HEK293 (cell line): ENCODE measurements around the gene COQ8A.
A peak's percentile ranks its signal among the peaks of the same experiment; 100 is the strongest.

Experiments used
- CTCF ChIA-PET: fragments of 350-600 bp; formaldehyde crosslinking; extraction: SDS; loops from one replicate; lab custom pipeline; 2021; ENCODE audit warnings: antibody characterized with exemption; lab: Yijun Ruan, JAX
- POLR2A ChIA-PET: fragments of 300-600 bp; formaldehyde crosslinking; extraction: SDS; loops from one replicate; lab custom pipeline; 2020; ENCODE audit warnings: antibody characterized with exemption, inconsistent platforms; lab: Yijun Ruan, JAX
- H3K27ac ChIP-seq: fragments of 200-500 bp; sonication (Bioruptor generic); 2 replicates; pipeline ENCODE4 v1.5.1; 2014; ENCODE audit warnings: low read depth, low read length, control low read depth, inconsistent platforms; ENCODE audit errors: extremely low read depth
- H3K36me3 ChIP-seq, 2 experiments: fragments of 200-500 bp in 1 of 2; sonication (Bioruptor generic) in 1 of 2; 1 replicate in 1 of 2; 2 replicates in 1 of 2; pipeline ENCODE4 v1.5.1; 2014 to 2017; ENCODE audit warnings: inconsistent platforms in 2 of 2, low read length in 2 of 2; ENCODE audit not compliant: control insufficient read depth in 2 of 2, insufficient read depth in 1 of 2
- H3K4me1 ChIP-seq: fragments of 200-500 bp; sonication (Bioruptor generic); 2 replicates; pipeline ENCODE4 v1.5.1; 2014; ENCODE audit warnings: mild to moderate bottlenecking, low read length, inconsistent platforms; ENCODE audit not compliant: control insufficient read depth, insufficient read depth
- H3K4me3 ChIP-seq: 2 replicates; pipeline ENCODE4 v1.5.1; 2011; ENCODE audit warnings: low read depth, mild to moderate bottlenecking, control low read depth, low read length, moderate library complexity
- H3K9me3 ChIP-seq: fragments of 200-500 bp; sonication (Bioruptor generic); 2 replicates; pipeline ENCODE4 v1.5.1; 2014; ENCODE audit warnings: low read depth, low read length, inconsistent platforms; ENCODE audit not compliant: control insufficient read depth, insufficient read depth
- GLI2 ChIP-seq: fragments of 450-650 bp; formaldehyde crosslinking; IDR thresholded peaks from 2 replicates; pipeline ENCODE4; 2017; ENCODE audit warnings: missing biosample characterization, missing genetic modification characterization, low read depth, borderline replicate concordance
- GLIS2 ChIP-seq: fragments of 450-650 bp; formaldehyde crosslinking; IDR thresholded peaks from 2 replicates; pipeline ENCODE4 v1.5.1; 2016; ENCODE audit warnings: missing biosample characterization, missing genetic modification characterization
- HOXA7 ChIP-seq: sonication (generic); formaldehyde crosslinking; IDR thresholded peaks from 2 replicates; pipeline ENCODE4 v1.8.1; 2022; ENCODE audit warnings: missing genetic modification reagents, borderline replicate concordance
- OVOL3 ChIP-seq: fragments of 450-650 bp; formaldehyde crosslinking; IDR thresholded peaks from 2 replicates; pipeline ENCODE4 v1.5.1; 2016; ENCODE audit warnings: missing biosample characterization, missing genetic modification characterization
- SCRT2 ChIP-seq: fragments of 450-650 bp; formaldehyde crosslinking; IDR thresholded peaks from 2 replicates; pipeline ENCODE4 v1.5.1; 2016; ENCODE audit warnings: missing biosample characterization, missing genetic modification characterization
- WT1 ChIP-seq: fragments of 450-650 bp; formaldehyde crosslinking; IDR thresholded peaks from 2 replicates; pipeline ENCODE4 v1.5.1; 2016; ENCODE audit warnings: missing biosample characterization, missing genetic modification characterization
- ZBTB17 ChIP-seq: fragments of 450-650 bp; formaldehyde crosslinking; IDR thresholded peaks from 2 replicates; pipeline ENCODE4 v1.5.1; 2016; ENCODE audit warnings: missing biosample characterization, missing genetic modification characterization
- ZFP3 ChIP-seq: fragments of 450-650 bp; formaldehyde crosslinking; IDR thresholded peaks from 2 replicates; pipeline ENCODE4 v1.5.1; 2016; ENCODE audit warnings: low read depth, missing biosample characterization, missing genetic modification characterization
- ZNF157 ChIP-seq: fragments of 450-650 bp; formaldehyde crosslinking; IDR thresholded peaks from 2 replicates; pipeline ENCODE4 v1.5.1; 2016; ENCODE audit warnings: missing biosample characterization, missing genetic modification characterization
- ZNF211 ChIP-seq: fragments of 450-650 bp; formaldehyde crosslinking; IDR thresholded peaks from 2 replicates; pipeline ENCODE4 v1.5.1; 2016; ENCODE audit warnings: low read depth, missing biosample characterization, missing genetic modification characterization
- ZNF23 ChIP-seq: fragments of 450-650 bp; formaldehyde crosslinking; IDR thresholded peaks from 2 replicates; pipeline ENCODE4 v1.5.1; 2016; ENCODE audit warnings: missing biosample characterization, missing genetic modification characterization, borderline replicate concordance
- ZNF302 ChIP-seq: fragments of 450-650 bp; formaldehyde crosslinking; IDR thresholded peaks from 2 replicates; pipeline ENCODE4 v1.5.1; 2016; ENCODE audit warnings: missing biosample characterization, missing genetic modification characterization, low read depth
- ZNF37A ChIP-seq: fragments of 450-650 bp; IDR thresholded peaks from 2 replicates; pipeline ENCODE4 v1.5.1; 2018; ENCODE audit warnings: missing biosample characterization, missing genetic modification characterization
- ZNF416 ChIP-seq: fragments of 450-650 bp; formaldehyde crosslinking; IDR thresholded peaks from 2 replicates; pipeline ENCODE4 v1.5.1; 2016; ENCODE audit warnings: missing biosample characterization, missing genetic modification characterization
- ZNF529 ChIP-seq: fragments of 450-650 bp; formaldehyde crosslinking; IDR thresholded peaks from 2 replicates; pipeline ENCODE4 v1.5.1; 2017; ENCODE audit warnings: missing genetic modification characterization, missing biosample characterization; ENCODE audit not compliant: insufficient replicate concordance
- ZNF558 ChIP-seq: fragments of 450-650 bp; formaldehyde crosslinking; IDR thresholded peaks from 2 replicates; pipeline ENCODE4 v1.5.1; 2016; ENCODE audit warnings: missing biosample characterization, missing genetic modification characterization
- ZNF560 ChIP-seq: fragments of 450-650 bp; formaldehyde crosslinking; IDR thresholded peaks from 2 replicates; pipeline ENCODE4 v1.5.1; 2017; ENCODE audit warnings: missing biosample characterization, missing genetic modification characterization, borderline replicate concordance
- ZNF600 ChIP-seq: fragments of 450-650 bp; formaldehyde crosslinking; IDR thresholded peaks from 2 replicates; pipeline ENCODE4 v1.5.1; 2016; ENCODE audit warnings: missing biosample characterization, missing genetic modification characterization
- ZNF704 ChIP-seq: fragments of 450-650 bp; formaldehyde crosslinking; IDR thresholded peaks from 2 replicates; pipeline ENCODE4 v1.5.1; 2016; ENCODE audit warnings: missing biosample characterization, missing genetic modification characterization
- ZNF792 ChIP-seq: fragments of 450-650 bp; formaldehyde crosslinking; IDR thresholded peaks from 2 replicates; pipeline ENCODE4 v1.5.1; 2016; ENCODE audit warnings: missing biosample characterization, missing genetic modification characterization
- ZSCAN16 ChIP-seq: fragments of 450-650 bp; formaldehyde crosslinking; IDR thresholded peaks from 2 replicates; pipeline ENCODE4 v1.5.1; 2016; ENCODE audit warnings: missing biosample characterization, missing genetic modification characterization
- ZXDB ChIP-seq: fragments of 450-650 bp; formaldehyde crosslinking; IDR thresholded peaks from 2 replicates; pipeline ENCODE4 v1.5.1; 2016; ENCODE audit warnings: missing biosample characterization, missing genetic modification characterization
- TF ChIP-seq, protein P1 (sequence below): fragments of 450-650 bp; formaldehyde crosslinking; IDR thresholded peaks from 2 replicates; pipeline ENCODE4 v1.5.1; 2017; ENCODE audit warnings: missing biosample characterization, missing genetic modification characterization
- TF ChIP-seq, protein P2 (sequence below): fragments of 450-650 bp; formaldehyde crosslinking; IDR thresholded peaks from 2 replicates; pipeline ENCODE4 v1.5.1; 2017; ENCODE audit warnings: missing biosample characterization, mild to moderate bottlenecking, missing genetic modification characterization, moderate library complexity
- TF ChIP-seq, protein P3 (sequence below): fragments of 450-650 bp; formaldehyde crosslinking; IDR thresholded peaks from 2 replicates; pipeline ENCODE4 v1.5.1; 2016; ENCODE audit warnings: missing biosample characterization, missing genetic modification characterization

Gene COQ8A

DNA sequence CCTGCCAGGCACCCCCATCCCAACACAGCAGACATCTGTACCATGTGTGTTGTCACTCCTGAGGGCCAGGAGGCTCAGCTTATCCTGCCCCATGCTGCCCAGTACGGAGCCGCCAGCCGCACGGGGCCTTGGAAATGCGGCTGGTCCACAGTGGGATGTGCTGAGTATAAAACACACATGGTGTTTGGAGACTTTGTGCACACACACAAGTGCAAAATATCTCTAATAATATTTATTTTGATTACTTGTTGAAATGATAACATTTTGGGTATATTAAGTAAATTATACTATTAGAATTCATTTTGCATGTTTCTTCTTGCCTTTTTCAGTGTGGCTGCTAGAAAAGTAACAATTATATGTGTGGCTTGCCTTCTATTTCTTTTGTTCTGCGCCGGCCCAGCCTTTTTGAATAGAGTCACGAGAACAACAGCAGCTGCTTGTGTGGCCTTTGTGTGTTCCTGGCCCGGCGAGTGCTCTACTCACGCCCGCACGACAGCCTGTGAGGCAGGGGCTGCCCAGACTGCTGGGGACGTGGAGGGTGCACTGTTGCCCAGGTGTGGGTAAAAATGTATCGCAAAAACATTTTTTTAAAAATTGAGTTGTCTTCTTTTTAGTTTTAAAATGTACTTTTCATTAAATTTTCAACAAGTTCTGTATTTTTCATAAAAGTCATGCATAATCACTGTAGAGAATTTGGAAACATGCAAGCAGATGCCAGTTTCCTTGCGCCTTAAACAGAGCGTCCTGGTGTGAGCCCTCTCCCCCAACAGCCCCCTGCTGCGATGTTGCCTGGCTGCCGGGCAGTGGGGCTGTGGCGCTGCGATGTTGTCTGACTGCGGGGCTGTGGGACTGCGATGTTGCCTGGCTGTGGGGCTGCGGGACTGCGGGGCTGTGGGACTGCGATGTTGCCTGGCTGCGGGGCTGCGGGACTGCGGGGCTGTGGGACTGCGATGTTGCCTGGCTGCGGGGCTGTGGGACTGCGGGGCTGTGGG is 35.5 kb downstream of the COQ8A start:
- Histone ChIP-seq H3K4me1 (no peaks in the 10 kb centered on the region), H3K27ac (no peak overlapping the region), H3K9me3 (no peaks in the 10 kb centered on the region), H3K4me3 (no peak overlapping the region), H3K36me3 (peaks cover 16 to 22% of the 10 kb centered on the region in 2 experiments; a peak in 2 of 3 replicates)
- TF ChIP-seq ZNF302 (no peak), ZNF211 (tag by site-specific recombination) (no peak), ZNF600 (tag by site-specific recombination) (0 out of 2 replicates have a peak, but pooled peaks have one; percentile 16)
- POLR2A ChIA-PET: interaction anchor here (0.6 kb wide), 1 partner anchor 36 kb away, joined by 7 read pairs; no protein-coding TSS in a partner anchor
- CTCF ChIA-PET: interaction anchor here (0.8 to 1.0 kb wide), 2 partner anchors 166 to 367 kb away, joined by 3 read pairs; no protein-coding TSS in a partner anchor

GRCh38 chr1:226976276-226976977 is 36.3 kb downstream of the COQ8A start:
- ChIA-PET CTCF (interaction anchor here (0.6 kb wide), 2 partner anchors 353 to 465 kb away, joined by 3 read pairs; no protein-coding TSS in a partner anchor), POLR2A (no interaction called here)
- no peak overlapping the region for H3K4me3 ChIP-seq

DNA sequence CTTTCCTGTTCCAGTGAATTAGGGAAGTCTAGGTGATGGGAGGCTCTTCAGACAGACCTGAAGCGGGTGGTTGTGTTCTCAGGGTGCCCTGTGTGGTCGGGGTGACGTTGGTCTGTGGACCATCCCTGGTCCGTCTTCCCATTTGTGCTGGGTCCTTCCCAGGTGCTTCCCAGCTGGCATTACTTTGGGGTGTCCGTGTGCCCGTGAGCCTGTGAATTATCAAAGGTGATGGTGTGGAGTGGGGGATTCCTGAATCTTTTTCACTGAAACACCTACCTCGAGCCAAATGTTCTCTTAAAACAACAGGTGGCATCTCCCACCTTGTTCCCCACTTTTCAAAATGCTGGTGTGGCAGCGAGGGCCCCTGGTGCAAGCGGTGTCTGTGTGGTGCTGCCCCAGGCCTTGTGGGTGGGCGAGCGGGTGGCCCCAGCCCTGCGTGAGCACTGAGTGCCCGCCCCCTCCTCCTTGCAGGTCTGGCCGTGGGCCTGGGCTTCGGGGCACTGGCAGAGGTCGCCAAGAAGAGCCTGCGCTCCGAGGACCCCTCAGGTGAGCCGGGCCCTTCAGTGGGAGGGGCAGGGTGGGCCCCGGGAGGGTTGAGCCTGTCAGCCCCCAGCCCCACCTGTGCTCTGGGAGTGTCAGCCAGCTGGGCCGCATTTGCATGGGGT is 37.0 kb downstream of the COQ8A start:
- H3K9me3 ChIP-seq: no peaks in the 10 kb centered on the region
- POLR2A ChIA-PET: no interaction called here
- H3K36me3 ChIP-seq: peaks cover 12 to 16% of the 10 kb centered on the region in 2 experiments; a peak in 2 of 3 replicates
- no peak overlapping the region for H3K27ac ChIP-seq
- no peaks in the 10 kb centered on the region for H3K4me1 ChIP-seq
- TF ChIP-seq HOXA7 (CRISPR knock-in tag): no peak
- peak; percentile 50; the same call in 1 of the 2 replicates for TF ChIP-seq SCRT2 (tag by site-specific recombination)
- no peak for TF ChIP-seq ZBTB17 (tag by site-specific recombination)
- TF ChIP-seq, protein P1, sequence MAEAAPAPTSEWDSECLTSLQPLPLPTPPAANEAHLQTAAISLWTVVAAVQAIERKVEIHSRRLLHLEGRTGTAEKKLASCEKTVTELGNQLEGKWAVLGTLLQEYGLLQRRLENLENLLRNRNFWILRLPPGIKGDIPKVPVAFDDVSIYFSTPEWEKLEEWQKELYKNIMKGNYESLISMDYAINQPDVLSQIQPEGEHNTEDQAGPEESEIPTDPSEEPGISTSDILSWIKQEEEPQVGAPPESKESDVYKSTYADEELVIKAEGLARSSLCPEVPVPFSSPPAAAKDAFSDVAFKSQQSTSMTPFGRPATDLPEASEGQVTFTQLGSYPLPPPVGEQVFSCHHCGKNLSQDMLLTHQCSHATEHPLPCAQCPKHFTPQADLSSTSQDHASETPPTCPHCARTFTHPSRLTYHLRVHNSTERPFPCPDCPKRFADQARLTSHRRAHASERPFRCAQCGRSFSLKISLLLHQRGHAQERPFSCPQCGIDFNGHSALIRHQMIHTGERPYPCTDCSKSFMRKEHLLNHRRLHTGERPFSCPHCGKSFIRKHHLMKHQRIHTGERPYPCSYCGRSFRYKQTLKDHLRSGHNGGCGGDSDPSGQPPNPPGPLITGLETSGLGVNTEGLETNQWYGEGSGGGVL (tag by site-specific recombination): no peak
- no peak for TF ChIP-seq WT1 (tag by site-specific recombination)
- TF ChIP-seq, protein P2, sequence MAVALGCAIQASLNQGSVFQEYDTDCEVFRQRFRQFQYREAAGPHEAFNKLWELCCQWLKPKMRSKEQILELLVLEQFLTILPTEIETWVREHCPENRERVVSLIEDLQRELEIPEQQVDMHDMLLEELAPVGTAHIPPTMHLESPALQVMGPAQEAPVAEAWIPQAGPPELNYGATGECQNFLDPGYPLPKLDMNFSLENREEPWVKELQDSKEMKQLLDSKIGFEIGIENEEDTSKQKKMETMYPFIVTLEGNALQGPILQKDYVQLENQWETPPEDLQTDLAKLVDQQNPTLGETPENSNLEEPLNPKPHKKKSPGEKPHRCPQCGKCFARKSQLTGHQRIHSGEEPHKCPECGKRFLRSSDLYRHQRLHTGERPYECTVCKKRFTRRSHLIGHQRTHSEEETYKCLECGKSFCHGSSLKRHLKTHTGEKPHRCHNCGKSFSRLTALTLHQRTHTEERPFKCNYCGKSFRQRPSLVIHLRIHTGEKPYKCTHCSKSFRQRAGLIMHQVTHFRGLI (tag by site-specific recombination): no peak
- TF ChIP-seq ZNF529 (tag by site-specific recombination): no peak
- 0 out of 2 replicates have a peak, but pooled peaks have one; percentile 32 for TF ChIP-seq GLIS2 (tag by site-specific recombination)
- TF ChIP-seq, all 188 proteins: peak for 2
- CTCF ChIA-PET: interaction anchor here (0.6 kb wide), 2 partner anchors 354 to 464 kb away, joined by 3 read pairs; no protein-coding TSS in a partner anchor
- no peak overlapping the region for H3K4me3 ChIP-seq

More at GRCh38 chr1:226976276-226976977, 36.3 kb downstream of the COQ8A start:
- H3K4me1 ChIP-seq: no peaks in the 10 kb centered on the region
- TF ChIP-seq ZNF704 (tag by site-specific recombination) (no peak), ZNF157 (tag by site-specific recombination) (no peak), ZXDB (tag by site-specific recombination) (no peak), ZNF37A (no peak), ZNF792 (tag by site-specific recombination) (no peak), ZNF23 (tag by site-specific recombination) (no peak), GLI2 (no peak), GLIS2 (tag by site-specific recombination) (no peak), ZNF600 (tag by site-specific recombination) (no peak), ZSCAN16 (tag by site-specific recombination) (no peak), OVOL3 (no peak), ZFP3 (tag by site-specific recombination) (no peak), ZNF558 (tag by site-specific recombination) (no peak), ZNF416 (tag by site-specific recombination) (no peak), ZNF560 (tag by site-specific recombination) (no peak)
- TF ChIP-seq, protein P3, sequence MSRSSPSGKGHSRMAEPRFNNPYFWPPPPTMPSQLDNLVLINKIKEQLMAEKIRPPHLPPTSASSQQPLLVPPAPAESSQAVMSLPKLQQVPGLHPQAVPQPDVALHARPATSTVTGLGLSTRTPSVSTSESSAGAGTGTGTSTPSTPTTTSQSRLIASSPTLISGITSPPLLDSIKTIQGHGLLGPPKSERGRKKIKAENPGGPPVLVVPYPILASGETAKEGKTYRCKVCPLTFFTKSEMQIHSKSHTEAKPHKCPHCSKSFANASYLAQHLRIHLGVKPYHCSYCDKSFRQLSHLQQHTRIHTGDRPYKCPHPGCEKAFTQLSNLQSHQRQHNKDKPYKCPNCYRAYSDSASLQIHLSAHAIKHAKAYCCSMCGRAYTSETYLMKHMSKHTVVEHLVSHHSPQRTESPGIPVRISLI (tag by site-specific recombination): no peak
- TF ChIP-seq, all 188 proteins: peak for 0
- H3K9me3 ChIP-seq: no peaks in the 10 kb centered on the region
- no peak overlapping the region for H3K27ac ChIP-seq
- peaks cover 12 to 22% of the 10 kb centered on the region in 2 experiments; a peak in 2 of 3 replicates for H3K36me3 ChIP-seq
